Activated CD4-positive, alpha-beta T cell treated with anti-CD3 and anti-CD28 coated beads for 36 hours (primary cell): ENCODE results near the gene PPP5C. TPM values are rescaled to one million over a fixed set of nuclear protein-coding genes. Genes with fewer than 3 reads are reported as not detected.
"Not testable (repeated sequence)": the region's sequence is repeated elsewhere in the genome, so short reads cannot be mapped to it uniquely, and the experiment has no call there.

Source experiments
- ATAC-seq: fragments of 200-7000 bp; cut with Tn5 transposase; one replicate; pipeline ENCODE4 v1.10.0; 2021; ENCODE audit warnings: mild to moderate bottlenecking, moderate library complexity
- CTCF ChIA-PET: fragments of 350-600 bp; sonication (Branson Sonifier 250); formaldehyde crosslinking; loops from one replicate; lab custom pipeline; 2021; ENCODE audit warnings: antibody characterized with exemption; lab: Charles Lee
- POLR2A ChIA-PET: fragments of 350-600 bp; sonication (Branson Sonifier 250); formaldehyde crosslinking; loops from one replicate; lab custom pipeline; 2021; ENCODE audit warnings: antibody characterized with exemption, inconsistent platforms; lab: Charles Lee
- DNase-seq: peaks from one replicate; pipeline ENCODE4 v3.0.0-alpha.2; 2020
- H3K27ac Mint-ChIP-seq: one replicate; pipeline ENCODE4 v1.8.0; 2021; ENCODE audit warnings: mixed read lengths
- H3K27me3 Mint-ChIP-seq: one replicate; pipeline ENCODE4 v1.8.0; 2021; ENCODE audit warnings: mixed read lengths
- H3K36me3 Mint-ChIP-seq: one replicate; pipeline ENCODE4 v1.8.0; 2021; ENCODE audit warnings: low read depth, mixed read lengths
- H3K4me1 Mint-ChIP-seq: one replicate; pipeline ENCODE4 v1.8.0; 2021; ENCODE audit warnings: mixed read lengths
- H3K4me3 Mint-ChIP-seq: one replicate; pipeline ENCODE4 v1.8.0; 2021; ENCODE audit warnings: mild to moderate bottlenecking, moderate library complexity, mixed read lengths
- H3K9me3 Mint-ChIP-seq: one replicate; pipeline ENCODE4 v1.8.0; 2021; ENCODE audit warnings: low read depth, mixed read lengths
- intact Hi-C, 2 experiments: fragments of 100-400 bp; cut with DNase I in 1 of 2; cut with micrococcal nuclease in 1 of 2; formaldehyde crosslinking; loops; one replicate each; pipeline versions ENCODE4 v1.14.2 to v1.15.1; 2022 to 2024; cut with DNase I, micrococcal nuclease
- total RNA-seq, 2 experiments: library from RNA; stranded (reverse); gene quantifications; one replicate each; pipeline ENCODE4 v1.2.3, GENCODE V29; 2021

PPP5C gene
- total RNA-seq, 2 experiments from 2014 or later, result 100.0 to 129 TPM

- no peak for ATAC-seq
- no peak overlapping the region for H3K27ac Mint-ChIP-seq
- H3K36me3 Mint-ChIP-seq, result no peaks in the 10 kb centered on the region
- peaks cover 75% of the 10 kb centered on the region for H3K27me3 Mint-ChIP-seq
- ChIA-PET CTCF (interaction anchor here (0.6 to 1.2 kb wide), 2 partner anchors 33 to 315 kb away, joined by 3 read pairs; no protein-coding TSS in a partner anchor), POLR2A (interaction anchor here (0.6 kb wide), 1 partner anchor 78 kb away, joined by 7 read pairs; no protein-coding TSS in a partner anchor)
- H3K9me3 Mint-ChIP-seq, result no peaks in the 10 kb centered on the region
- DNase-seq, result no peak
- intact Hi-C loops, result loop anchor here in 1 of 2 experiments (2.0 kb wide), 2 partner anchors 39 to 313 kb away; no protein-coding TSS in a partner anchor
- no peak overlapping the region for H3K4me3 Mint-ChIP-seq
- peaks cover 27% of the 10 kb centered on the region for H3K4me1 Mint-ChIP-seq
Measured at GRCh38 chr19:46427518-46428045, 80.7 kb downstream of the PPP5C start.

- CTCF ChIA-PET, result no interaction called here
- peaks cover 27% of the 10 kb centered on the region for H3K4me1 Mint-ChIP-seq
Measured at GRCh38 chr19:46428239-46429135, 81.6 kb downstream of the PPP5C start, which contains the start of gene PNMA8C. PNMA8C (minus strand) TSS chr19:46428936; CDS start chr19:46428359, 577 bp downstream.

GRCh38 chr19:46429999-46430398 is 83.1 kb downstream of the PPP5C start:
- CTCF ChIA-PET, result interaction anchor here (0.6 kb wide), 2 partner anchors 57 to 65 kb away, joined by 3 read pairs; no protein-coding TSS in a partner anchor

More at GRCh38 chr19:46428239-46429135, 81.6 kb downstream of the PPP5C start, which contains the start of gene PNMA8C:
- Mint-ChIP-seq H3K9me3 (no peaks in the 10 kb centered on the region), H3K27me3 (peaks cover 69% of the 10 kb centered on the region), H3K4me3 (peak within 1 kb of the TSS; percentile 41), H3K27ac (no peak within 1 kb of the TSS), H3K36me3 (no peaks in the 10 kb centered on the region)
- POLR2A ChIA-PET, result no interaction called here
- DNase-seq, result peak; percentile 75
- intact Hi-C loops, result no loop called here
- ATAC-seq, result peak; percentile 32

GRCh38 chr19:46431824-46432223 is 84.9 kb downstream of the PPP5C start:
- Mint-ChIP-seq H3K36me3 (no peaks in the 10 kb centered on the region), H3K9me3 (no peaks in the 10 kb centered on the region), H3K27ac (no peak overlapping the region), H3K4me1 (peaks cover 19% of the 10 kb centered on the region), H3K27me3 (peaks cover 62% of the 10 kb centered on the region), H3K4me3 (no peak overlapping the region)
- ATAC-seq (no peak), DNase-seq (peak; percentile 24)
- POLR2A ChIA-PET, result no interaction called here
- CTCF ChIA-PET, result interaction anchor here (0.6 to 1.0 kb wide), 4 partner anchors 13 to 46 kb away, joined by 3 read pairs; no protein-coding TSS in a partner anchor
- intact Hi-C loops, result no loop called here

More at GRCh38 chr19:46429999-46430398, 83.1 kb downstream of the PPP5C start:
- Mint-ChIP-seq H3K4me1 (peaks cover 27% of the 10 kb centered on the region), H3K27me3 (peaks cover 69% of the 10 kb centered on the region), H3K27ac (no peak overlapping the region), H3K36me3 (no peaks in the 10 kb centered on the region), H3K9me3 (no peaks in the 10 kb centered on the region), H3K4me3 (no peak overlapping the region)
- POLR2A ChIA-PET, result no interaction called here
- no peak for ATAC-seq
- intact Hi-C loops, result no loop called here
- no peak for DNase-seq

- ATAC-seq, H3K36me3 Mint-ChIP-seq, H3K9me3 Mint-ChIP-seq, intact Hi-C loops, H3K4me1 Mint-ChIP-seq, POLR2A ChIA-PET, CTCF ChIA-PET, H3K27ac Mint-ChIP-seq, H3K4me3 Mint-ChIP-seq, DNase-seq: not testable (repeated sequence)
- peaks cover 49% of the 10 kb centered on the region for H3K27me3 Mint-ChIP-seq
Measured at GRCh38 chr19:46433470-46433869, 86.6 kb downstream of the PPP5C start.

- ATAC-seq, result no peak
- Mint-ChIP-seq H3K4me3 (no peak overlapping the region), H3K4me1 (no peaks in the 10 kb centered on the region), H3K36me3 (no peaks in the 10 kb centered on the region), H3K27me3 (peaks cover 34% of the 10 kb centered on the region), H3K9me3 (no peaks in the 10 kb centered on the region), H3K27ac (no peak overlapping the region)
- ChIA-PET CTCF (interaction anchor here (0.7 kb wide), 1 partner anchor 94 kb away, joined by 3 read pairs; no protein-coding TSS in a partner anchor), POLR2A (no interaction called here)
- intact Hi-C loops, result no loop called here
- no peak for DNase-seq
Measured at GRCh38 chr19:46435009-46435408, 88.1 kb downstream of the PPP5C start.

- H3K4me1 Mint-ChIP-seq, ATAC-seq, H3K36me3 Mint-ChIP-seq, H3K27ac Mint-ChIP-seq, POLR2A ChIA-PET, intact Hi-C loops, H3K9me3 Mint-ChIP-seq, DNase-seq, H3K4me3 Mint-ChIP-seq: not testable (repeated sequence)
- peaks cover 29% of the 10 kb centered on the region for H3K27me3 Mint-ChIP-seq
- CTCF ChIA-PET, result interaction anchor here (0.6 kb wide), 1 partner anchor 286 kb away, joined by 3 read pairs; no protein-coding TSS in a partner anchor
Measured at GRCh38 chr19:46435689-46436088, 88.8 kb downstream of the PPP5C start.

Other genes with a start within 250 kb of the PPP5C start
- gene IGFL3, start 222.4 kb upstream of the PPP5C start, total RNA-seq, result not detected
- not detected for gene IGFL2, start 198.8 kb upstream of the PPP5C start, total RNA-seq
- not detected for gene IGFL1, start 117.3 kb upstream of the PPP5C start, total RNA-seq
- gene HIF3A, start 50.0 kb upstream of the PPP5C start, total RNA-seq, result not detected
- not detected for gene CCDC8, start 66.5 kb downstream of the PPP5C start, total RNA-seq
- not detected for gene PNMA8C, start 81.8 kb downstream of the PPP5C start, total RNA-seq
- gene PNMA8A, start 124.5 kb downstream of the PPP5C start, total RNA-seq, result not detected
- gene PNMA8B, start 148.8 kb downstream of the PPP5C start, total RNA-seq, result under 1 TPM; 0.07 to 0.14 TPM